Left lung (tissue), 10 donors: ENCODE results near the gene FXYD2. TPM values are rescaled to one million over a fixed set of nuclear protein-coding genes. Genes with fewer than 3 reads are reported as not detected.

ENCODE experiments used
- ATAC-seq: fragments of 200-7000 bp; cut with Tn5 transposase; one replicate; pipeline ENCODE4 v1.9.1; 2020; ENCODE audit warnings: moderate library complexity
- DNase-seq, 4 donors: peaks; one replicate each; pipeline ENCODE4 v3.0.0-alpha.2; 2013 to 2020
- H3K27ac ChIP-seq, 2 donors: fragments of 200-600 bp; sonication (generic) in 1 of 2; one replicate each; pipeline versions ENCODE4 v1.5.0 to v1.8.0; 2020 to 2021
- H3K27me3 ChIP-seq, 2 donors: fragments of 200-600 bp; sonication (generic) in 1 of 2; one replicate each; pipeline versions ENCODE4 v1.5.0 to v1.8.0; 2020 to 2021
- H3K36me3 ChIP-seq, 2 donors: fragments of 200-600 bp; sonication (generic) in 1 of 2; one replicate each; pipeline versions ENCODE4 v1.5.0 to v1.8.0; 2020 to 2021
- H3K4me1 ChIP-seq, 2 donors: fragments of 200-600 bp; one replicate each; pipeline ENCODE4 v1.8.0; 2021
- H3K4me3 ChIP-seq, 2 donors: fragments of 200-600 bp; sonication (generic) in 1 of 2; one replicate each; pipeline versions ENCODE4 v1.5.0 to v1.8.0; 2020 to 2021; ENCODE audit warnings: mild to moderate bottlenecking in 1 of 2
- H3K9me3 ChIP-seq, 2 donors: fragments of 200-600 bp; sonication (generic) in 1 of 2; one replicate each; pipeline versions ENCODE4 v1.5.0 to v1.8.0; 2020 to 2021
- intact Hi-C, 2 donors: fragments of 100-400 bp; cut with DNase I; formaldehyde crosslinking; loops; one replicate each; pipeline versions ENCODE4 v1.11.2 to v1.14.2; 2022
- polyA plus RNA-seq, 6 donors: library from polyadenylated mRNA; unstranded; fragments of 120-200 nt; gene quantifications; one replicate each; pipeline ENCODE4 v1.2.1, GENCODE V29; 2013; ENCODE audit not compliant: insufficient read length in 6 of 6
- total RNA-seq, 2 donors: library from RNA; stranded (reverse); fragmentation: NEBNext Ultra II Directional; extraction: Animal tissue kit (Norgen Biotek cat#: 25700); gene quantifications; one replicate each; pipeline ENCODE4 v1.2.1, GENCODE V29; 2021
- TF ChIP-seq, protein P1 (sequence below), 2 donors: fragments of 200-600 bp; sonication (generic) in 1 of 2; IDR thresholded peaks; one replicate each; pipeline versions ENCODE4 v1.5.0 to v1.8.0; 2021; ENCODE audit warnings: antibody characterized with exemption in 2 of 2
- donor health status: DM: no; HTN: yes; CAD: no.
- donor health status: DM: no; HTN: no; CAD: no.

FXYD2 gene
- total and polyA plus RNA-seq, 8 donors: 1.2 to 9.2 (median 5.4) TPM

DNA sequence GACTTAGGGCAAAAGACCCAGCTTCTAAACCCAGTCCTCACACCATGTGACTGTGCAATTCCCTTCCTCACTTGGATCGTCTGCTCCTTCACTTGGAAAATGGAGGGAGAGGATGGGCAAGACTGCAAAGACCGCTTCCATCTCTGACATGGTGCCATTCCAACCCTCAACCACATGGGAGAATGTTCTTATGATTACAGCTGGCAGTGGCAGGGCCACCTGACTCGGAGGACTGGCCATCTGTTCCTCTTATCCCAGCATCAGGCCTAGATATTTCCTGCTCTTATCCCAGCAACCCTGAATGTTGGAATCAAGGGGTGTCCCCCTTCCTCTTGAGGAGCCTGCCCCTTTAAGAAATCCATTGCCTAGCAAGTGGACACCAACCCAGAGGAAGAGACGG, 42.9 kb downstream of the FXYD2 start:
- Histone ChIP-seq H3K36me3 (no peaks in the 10 kb centered on the region), H3K4me1 (no peaks in the 10 kb centered on the region), H3K27ac (no peak overlapping the region), H3K9me3 (no peaks in the 10 kb centered on the region), H3K4me3 (no peak overlapping the region), H3K27me3 (peaks cover 0 to 40% of the 10 kb centered on the region in 2 donors)
- DNase-seq (no peak), ATAC-seq (no peak)
- TF ChIP-seq, protein P1, sequence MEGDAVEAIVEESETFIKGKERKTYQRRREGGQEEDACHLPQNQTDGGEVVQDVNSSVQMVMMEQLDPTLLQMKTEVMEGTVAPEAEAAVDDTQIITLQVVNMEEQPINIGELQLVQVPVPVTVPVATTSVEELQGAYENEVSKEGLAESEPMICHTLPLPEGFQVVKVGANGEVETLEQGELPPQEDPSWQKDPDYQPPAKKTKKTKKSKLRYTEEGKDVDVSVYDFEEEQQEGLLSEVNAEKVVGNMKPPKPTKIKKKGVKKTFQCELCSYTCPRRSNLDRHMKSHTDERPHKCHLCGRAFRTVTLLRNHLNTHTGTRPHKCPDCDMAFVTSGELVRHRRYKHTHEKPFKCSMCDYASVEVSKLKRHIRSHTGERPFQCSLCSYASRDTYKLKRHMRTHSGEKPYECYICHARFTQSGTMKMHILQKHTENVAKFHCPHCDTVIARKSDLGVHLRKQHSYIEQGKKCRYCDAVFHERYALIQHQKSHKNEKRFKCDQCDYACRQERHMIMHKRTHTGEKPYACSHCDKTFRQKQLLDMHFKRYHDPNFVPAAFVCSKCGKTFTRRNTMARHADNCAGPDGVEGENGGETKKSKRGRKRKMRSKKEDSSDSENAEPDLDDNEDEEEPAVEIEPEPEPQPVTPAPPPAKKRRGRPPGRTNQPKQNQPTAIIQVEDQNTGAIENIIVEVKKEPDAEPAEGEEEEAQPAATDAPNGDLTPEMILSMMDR (IDR thresholded peaks at IDR 0.05): no peak
- intact Hi-C loops: no loop called here

DNA sequence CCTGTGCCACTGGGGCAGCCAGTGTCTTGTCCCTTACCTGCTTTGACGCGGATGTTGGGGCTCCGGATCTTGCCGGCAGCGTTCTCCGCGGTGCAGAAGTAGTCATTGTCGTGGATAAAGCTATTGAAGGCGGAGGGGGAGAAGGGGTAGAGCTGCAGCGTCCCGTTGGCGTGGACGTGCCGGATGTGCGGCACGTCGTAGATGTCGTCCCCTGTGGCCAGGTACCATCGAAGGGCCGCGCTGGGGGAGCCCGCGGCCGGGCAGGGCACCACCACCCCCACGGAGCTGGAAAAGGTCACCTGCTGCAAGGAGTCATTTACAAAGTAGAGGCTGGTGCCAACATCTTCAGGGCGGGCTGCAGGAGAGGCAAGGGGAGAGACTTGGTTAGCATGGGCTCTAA, 44.1 kb downstream of the FXYD2 start:
- no peaks in the 10 kb centered on the region for H3K9me3 ChIP-seq
- TF ChIP-seq, protein P1 (IDR thresholded peaks at IDR 0.05): no peak
- DNase-seq (no peak), ATAC-seq (no peak)
- intact Hi-C loops: no loop called here
- no peaks in the 10 kb centered on the region for H3K36me3 ChIP-seq
- no peaks in the 10 kb centered on the region for H3K4me1 ChIP-seq
- H3K27me3 ChIP-seq: peaks cover 0 to 29% of the 10 kb centered on the region in 2 donors
- no peak overlapping the region for H3K4me3 ChIP-seq
- H3K27ac ChIP-seq: no peak overlapping the region

DNA sequence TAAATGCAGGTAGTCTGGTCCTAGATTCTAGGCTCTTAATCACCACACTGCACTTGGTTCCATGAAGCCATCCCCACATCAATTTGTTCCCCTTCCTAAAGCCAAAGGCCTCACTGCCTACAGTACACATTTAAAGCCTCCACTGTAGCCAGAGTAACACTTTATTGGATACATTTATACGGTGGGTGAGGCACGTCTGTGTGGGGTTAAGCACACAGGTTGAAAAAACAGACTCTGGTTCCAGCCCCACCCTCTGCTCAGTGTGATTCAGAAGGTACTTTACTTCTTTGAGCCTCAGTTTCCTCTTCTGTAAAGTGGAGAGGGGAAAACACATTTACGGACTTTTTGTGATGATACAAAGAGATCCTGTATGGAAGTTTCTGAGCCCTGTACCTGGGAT, 50.0 kb downstream of the FXYD2 start:
- Histone ChIP-seq H3K36me3 (no peaks in the 10 kb centered on the region), H3K4me3 (no peak overlapping the region), H3K27me3 (peaks cover 0 to 8% of the 10 kb centered on the region in 2 donors), H3K27ac (no peak overlapping the region), H3K9me3 (no peaks in the 10 kb centered on the region), H3K4me1 (no peaks in the 10 kb centered on the region)
- DNase-seq: no peak
- ATAC-seq: no peak
- TF ChIP-seq, protein P1 (IDR thresholded peaks at IDR 0.05): no peak
- intact Hi-C loops: no loop called here

DNA sequence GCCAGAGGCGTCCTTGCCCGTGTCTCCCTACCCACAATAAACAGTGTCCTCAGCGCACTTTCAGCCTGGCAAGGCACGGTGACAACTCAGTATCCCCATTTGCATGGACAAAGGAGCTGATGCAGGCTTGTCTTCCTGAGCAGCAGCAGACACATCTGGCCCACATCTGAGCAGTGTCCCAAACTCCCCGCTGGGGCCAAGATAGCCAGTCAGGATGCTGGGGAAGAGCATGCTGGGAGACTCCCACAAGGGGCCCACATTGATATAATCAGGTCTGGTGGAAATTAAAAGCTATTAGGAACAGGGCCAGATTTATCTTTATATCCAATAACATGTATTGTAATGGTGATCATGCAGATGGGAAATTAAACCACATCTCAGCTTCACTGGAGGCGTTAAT, 52.2 kb downstream of the FXYD2 start:
- no peak for ATAC-seq
- DNase-seq: no peak
- H3K27me3 ChIP-seq: peaks cover 0 to 3% of the 10 kb centered on the region in 2 donors
- no peak overlapping the region for H3K27ac ChIP-seq
- intact Hi-C loops: no loop called here
- no peaks in the 10 kb centered on the region for H3K4me1 ChIP-seq
- H3K9me3 ChIP-seq: no peaks in the 10 kb centered on the region
- no peak overlapping the region for H3K4me3 ChIP-seq
- TF ChIP-seq, protein P1 (IDR thresholded peaks at IDR 0.05): no peak
- no peaks in the 10 kb centered on the region for H3K36me3 ChIP-seq

DNA sequence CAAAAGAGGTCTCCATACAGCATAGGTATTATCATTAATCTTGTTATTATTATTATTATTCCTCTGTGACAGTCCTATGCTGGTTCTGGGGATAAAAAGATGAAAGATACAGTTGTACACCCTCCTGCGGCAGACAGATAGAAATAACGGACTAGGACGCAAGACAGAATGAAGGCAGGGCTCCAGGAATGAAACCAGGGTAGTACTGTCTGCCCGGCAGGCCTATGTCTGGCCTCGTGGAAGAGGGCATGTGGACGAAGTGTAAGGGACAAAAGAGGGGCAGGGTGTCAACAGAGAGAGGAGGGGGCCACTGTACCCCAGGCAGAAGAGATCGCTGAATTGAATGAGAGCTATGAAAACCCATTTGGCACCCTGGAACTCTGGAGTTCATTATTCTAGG, 52.7 kb downstream of the FXYD2 start:
- intact Hi-C loops: no loop called here
- Histone ChIP-seq H3K4me3 (no peak overlapping the region), H3K27ac (no peak overlapping the region), H3K36me3 (no peaks in the 10 kb centered on the region), H3K27me3 (no peaks in the 10 kb centered on the region), H3K4me1 (no peaks in the 10 kb centered on the region), H3K9me3 (no peaks in the 10 kb centered on the region)
- ATAC-seq (no peak), DNase-seq (no peak)
- TF ChIP-seq, protein P1 (IDR thresholded peaks at IDR 0.05): no peak
